Esophagus mucosa (tissue), 1 donor: ENCODE data around the gene ABLIM1. TPM values are rescaled to one million over a fixed set of nuclear protein-coding genes. Genes with fewer than 3 reads are reported as not detected.

Source experiments
- ATAC-seq: fragments of 200-7000 bp; cut with Tn5 transposase; one replicate; pipeline ENCODE4 v1.9.1; 2020
- total RNA-seq: library from RNA; stranded (reverse); gene quantifications from one replicate; pipeline ENCODE4 v1.2.4, GENCODE V29; 2023
- donor health status: DM: yes; HTN: yes; CAD: no.

ABLIM1 gene
- total RNA-seq, 1 donor from 2014 or later: 304 TPM

DNA sequence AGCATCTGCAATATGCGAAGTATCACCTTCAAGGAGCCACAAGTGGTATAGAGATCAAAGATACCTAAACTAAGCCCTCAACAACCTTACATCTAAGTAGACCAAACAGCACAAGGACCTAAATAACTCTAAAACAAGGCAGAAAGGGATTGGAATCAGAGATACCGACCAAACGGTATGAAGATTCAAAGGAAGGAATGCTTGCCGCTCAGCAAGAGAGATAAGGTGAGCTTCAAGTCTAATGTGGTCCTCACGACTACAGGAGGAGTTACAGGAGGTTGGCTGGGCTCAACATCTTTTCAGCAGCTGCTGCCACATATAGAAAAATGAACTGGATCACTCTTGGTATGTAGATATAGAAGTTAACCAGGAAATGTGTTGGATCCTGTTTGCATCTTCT lies 11.6 kb downstream of the ABLIM1 start:
- no peak for ATAC-seq

DNA sequence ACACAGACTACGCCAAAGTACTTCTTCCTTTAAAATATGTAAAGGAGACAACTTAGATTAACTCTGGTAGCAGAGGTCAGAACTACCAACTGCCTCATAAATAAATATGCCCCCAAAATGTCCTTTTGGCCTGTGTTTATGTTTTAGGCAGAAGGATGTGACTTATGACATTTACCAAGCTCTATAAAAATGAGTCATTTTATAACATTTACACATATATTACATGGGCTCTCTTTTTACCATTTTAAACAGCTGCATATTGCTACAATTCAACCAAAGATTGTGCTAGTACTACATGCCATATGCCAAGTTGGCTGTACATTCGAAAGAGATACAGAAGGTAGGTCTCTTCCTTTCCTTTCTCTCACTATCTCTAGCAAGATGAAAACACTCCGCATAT lies 12.4 kb downstream of the ABLIM1 start:
- ATAC-seq: no peak

DNA sequence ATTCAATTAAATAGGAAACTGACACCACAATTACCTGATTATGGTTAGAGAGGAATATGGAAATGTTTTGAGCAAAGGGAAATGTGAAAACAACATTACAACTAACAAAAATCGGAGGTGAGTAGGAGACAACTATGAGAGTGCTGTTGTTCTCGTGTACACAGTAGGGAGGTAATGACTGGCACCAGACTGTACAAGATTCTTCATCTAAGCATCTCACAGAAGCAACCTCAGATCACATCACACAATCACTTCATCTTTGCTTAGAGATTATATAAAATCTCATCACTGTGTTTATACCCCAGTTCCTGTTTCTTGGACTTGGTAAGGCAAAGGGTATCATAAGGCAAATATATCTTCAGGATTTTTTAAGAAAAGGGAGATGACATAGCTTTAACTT lies 14.9 kb downstream of the ABLIM1 start:
- ATAC-seq: no peak

DNA sequence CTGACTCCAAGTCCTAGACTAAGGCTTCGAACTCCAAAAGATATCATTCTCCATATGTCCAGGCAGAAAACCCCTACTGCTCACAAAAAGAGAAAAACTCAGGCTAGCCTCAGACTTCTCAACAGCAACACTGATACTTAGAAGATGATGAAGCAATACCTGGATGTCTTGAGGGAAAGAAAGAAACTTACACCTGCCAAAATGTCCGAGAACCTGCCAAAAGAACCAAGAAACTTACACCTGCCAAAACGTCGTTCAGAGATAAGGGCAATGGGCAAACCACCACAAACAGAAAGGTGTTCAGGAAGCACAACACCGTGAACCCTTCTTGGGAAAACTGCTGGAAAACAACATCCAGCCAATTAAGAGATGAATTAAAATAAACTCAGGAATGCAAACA lies 15.3 kb downstream of the ABLIM1 start:
- no peak for ATAC-seq

DNA sequence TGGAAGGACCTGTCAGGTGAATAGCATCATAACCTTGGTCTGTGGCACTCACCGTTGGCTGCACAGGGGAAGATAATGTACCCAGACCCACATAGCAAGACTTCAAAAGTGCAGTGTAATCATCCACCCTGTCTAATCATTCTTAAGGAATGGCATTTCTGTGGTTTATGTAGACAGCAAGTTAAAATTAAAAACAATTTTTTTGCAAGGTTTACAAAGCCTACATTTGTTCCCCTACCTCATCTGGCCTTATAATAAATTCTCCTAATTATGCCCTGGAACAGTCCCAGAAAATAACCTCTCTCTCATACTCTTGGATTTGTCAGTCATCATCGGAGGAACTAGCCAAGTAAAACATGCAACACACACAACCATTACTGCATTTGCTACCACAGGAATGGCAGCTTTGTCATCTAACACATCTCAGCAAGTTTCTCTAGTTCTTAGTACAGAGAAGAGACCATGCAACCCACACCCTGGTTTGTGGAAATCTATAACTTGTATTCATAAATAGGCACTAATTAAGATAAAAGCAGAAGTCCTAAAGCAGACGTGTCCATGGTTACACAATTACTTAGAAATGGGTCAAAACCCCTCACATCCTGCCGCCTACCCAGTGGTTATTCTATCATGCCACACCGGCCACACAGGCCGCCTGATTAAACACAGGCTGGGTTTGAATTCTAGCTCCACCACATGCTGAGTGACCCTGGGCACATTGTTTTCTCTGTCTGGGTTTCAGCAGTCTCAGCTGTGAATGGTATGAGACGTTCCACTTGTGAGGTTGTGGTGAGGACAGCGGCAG lies 19.1 kb downstream of the ABLIM1 start:
- no peak for ATAC-seq

DNA sequence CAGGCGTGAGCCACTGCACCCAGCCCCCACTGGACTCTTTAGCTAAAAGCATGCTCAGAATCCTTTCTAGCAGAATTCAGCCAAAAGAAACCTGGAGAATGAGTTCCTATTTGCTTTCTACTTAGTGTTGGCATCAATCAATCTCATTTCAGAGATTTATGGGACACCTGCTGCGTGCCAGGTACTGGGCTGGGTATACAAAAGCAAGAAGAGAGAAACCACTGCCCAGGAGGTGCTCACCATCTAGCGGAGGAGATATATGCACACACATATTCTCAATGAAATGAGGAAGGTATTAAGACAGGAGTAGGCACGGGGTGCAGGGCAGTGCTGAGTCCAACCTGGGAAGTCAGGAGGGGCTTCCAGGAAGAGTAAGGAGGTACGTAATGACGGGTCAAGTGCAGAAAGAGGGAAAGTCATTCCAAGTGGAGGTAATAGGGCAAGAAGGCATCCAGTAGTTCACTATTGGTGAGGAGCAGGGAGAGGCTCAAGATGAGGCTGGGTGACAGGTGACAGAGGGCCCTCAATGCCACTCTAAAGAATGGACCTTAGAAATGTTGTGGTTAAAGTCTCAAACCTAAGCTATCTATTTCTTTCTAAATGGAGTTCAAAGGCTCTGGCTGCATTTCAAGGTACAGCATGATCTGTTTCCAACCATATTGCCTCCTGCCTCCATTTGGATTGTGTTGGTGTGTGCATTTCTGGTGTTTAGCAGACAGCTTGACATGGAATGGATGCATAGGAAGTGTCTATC lies 22.1 kb downstream of the ABLIM1 start:
- peak; percentile 49 for ATAC-seq

DNA sequence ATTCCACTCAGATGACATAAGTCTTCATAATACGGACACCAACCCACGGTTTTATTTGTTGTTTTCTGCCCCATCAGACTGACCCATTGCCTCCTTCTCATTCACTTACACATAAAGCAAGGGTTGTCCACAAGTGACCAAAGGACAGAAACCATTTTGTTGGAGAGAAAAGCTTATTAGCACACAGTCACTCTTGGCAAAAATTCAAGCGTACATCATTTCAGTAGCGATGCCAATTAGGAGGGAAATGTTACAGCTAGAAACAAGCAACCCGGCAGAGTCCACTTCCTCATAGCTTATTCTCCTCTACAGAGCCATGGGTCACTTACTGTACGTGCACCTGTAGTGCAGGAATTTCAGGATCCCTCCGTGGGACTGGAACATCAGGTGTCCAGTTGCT lies 23.0 kb downstream of the ABLIM1 start:
- peak; percentile 70 for ATAC-seq

DNA sequence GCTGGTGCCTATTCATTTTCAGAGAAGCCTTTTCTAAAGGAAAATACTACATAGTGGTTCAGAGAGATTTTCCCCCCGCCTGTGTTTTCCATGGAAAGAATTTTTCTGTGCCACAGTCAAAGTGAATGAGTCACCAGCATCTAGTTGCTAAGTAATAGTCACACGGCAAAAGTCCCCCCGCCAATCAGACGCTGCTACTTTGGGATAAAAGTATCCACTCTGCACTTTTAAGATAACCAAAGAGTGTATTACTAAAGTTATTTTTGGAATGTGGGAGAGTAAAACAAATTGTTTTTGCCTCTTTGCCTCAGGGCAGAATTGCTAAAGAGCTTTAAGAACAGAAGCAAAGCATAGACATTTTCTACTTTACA lies 23.5 kb downstream of the ABLIM1 start:
- ATAC-seq: no peak

DNA sequence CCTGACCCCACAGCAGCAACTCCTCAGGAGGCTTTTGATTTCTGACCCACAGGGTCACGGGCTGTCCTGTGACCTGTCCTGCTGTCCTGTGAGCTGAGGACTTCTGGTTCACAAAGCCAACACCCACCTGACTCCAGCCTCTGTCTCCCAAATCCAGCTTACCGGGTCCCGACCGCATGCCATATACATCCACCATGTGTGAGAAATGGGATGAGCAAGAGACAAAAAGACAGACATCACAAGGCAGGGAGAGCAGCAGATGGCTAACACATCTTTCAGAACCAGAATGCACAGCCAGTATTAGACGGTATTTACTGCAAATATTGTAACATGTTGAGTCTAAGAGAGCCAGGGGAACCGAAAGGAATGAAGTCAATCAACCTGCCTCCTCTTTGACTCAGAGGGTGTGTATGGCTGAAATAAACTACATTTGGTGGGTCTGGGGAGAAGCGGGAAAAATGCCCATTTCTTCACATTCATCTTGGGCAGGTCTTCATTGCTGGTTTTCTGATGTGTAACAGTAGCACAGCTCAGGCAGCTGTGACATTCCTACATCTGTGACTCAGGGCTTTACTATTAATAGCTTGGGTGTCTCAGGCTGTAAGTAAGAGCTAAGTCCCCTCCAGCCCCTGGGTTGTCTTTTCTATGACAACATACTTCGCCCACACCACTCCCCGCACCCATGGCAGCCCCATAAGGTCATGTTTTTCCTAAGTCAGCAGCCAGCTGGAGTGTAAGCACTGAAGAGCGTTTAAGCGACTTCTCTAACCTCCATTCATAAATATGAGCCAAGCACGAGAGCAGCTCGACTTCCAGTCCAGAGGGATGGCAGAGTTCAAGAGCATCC lies 25.0 kb downstream of the ABLIM1 start:
- ATAC-seq: peak; percentile 63

DNA sequence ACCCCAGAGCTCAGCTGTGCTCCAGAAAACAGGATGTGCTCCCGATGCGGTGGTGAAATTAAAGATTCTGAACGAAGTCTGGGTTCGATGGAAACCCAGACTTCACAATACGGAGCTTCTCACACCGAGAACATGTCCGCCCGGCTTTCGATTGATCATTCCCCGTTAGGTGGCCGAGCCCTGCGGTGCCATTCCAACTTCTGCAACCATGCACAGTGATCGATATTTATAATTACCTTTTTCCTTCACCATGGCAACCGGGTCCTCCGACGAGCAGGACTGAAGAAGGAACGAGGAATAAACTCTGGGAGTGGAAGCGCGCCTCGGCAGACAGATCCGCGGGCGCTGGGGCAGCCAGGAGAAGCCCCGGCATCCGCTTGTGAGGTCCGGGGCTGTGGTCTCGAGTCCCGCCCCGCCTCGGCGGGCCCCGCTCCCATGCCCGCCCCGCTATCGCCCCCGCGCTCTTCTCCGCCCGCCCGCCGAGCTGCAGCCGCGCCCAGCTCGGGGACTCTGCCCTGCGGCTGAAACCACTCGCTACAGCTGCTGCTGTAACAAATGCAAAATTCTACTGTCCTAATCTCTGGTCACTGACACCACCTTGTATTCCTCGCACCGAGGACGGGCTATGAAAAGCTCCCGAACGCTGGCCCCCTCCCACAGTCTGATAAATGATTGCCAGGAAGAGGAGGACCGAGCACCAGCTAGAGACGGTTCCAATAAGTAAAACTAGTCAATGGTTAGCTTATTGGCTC lies 26.2 kb downstream of the ABLIM1 start:
- ATAC-seq: peak; percentile 29

DNA sequence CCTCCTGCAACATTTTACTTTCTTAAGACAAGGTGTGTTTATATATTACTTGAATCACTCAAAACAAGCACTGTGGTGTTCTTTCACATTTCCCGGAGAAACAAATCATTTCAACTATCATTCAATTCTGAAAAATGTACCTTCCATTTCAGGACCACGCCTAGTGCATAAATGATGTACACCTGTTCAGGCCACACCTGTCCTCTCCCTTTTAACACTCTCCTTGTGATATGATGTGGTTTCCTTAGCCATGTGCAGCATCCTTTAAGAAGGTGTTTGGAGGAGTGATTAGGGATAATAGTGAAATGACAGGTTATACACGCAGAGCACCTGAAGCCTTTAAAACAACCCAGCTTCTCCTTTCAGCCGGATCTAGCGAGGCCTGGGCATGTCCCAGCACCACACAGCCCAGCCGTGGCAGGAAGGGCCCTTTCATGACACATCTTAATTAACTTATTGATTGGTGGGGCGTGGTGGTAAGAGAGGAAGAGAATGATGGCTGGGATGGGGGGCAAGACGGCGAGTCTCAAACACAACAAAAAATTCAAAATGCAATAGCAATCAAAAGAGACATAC lies 26.9 kb downstream of the ABLIM1 start:
- peak; percentile 63 for ATAC-seq

DNA sequence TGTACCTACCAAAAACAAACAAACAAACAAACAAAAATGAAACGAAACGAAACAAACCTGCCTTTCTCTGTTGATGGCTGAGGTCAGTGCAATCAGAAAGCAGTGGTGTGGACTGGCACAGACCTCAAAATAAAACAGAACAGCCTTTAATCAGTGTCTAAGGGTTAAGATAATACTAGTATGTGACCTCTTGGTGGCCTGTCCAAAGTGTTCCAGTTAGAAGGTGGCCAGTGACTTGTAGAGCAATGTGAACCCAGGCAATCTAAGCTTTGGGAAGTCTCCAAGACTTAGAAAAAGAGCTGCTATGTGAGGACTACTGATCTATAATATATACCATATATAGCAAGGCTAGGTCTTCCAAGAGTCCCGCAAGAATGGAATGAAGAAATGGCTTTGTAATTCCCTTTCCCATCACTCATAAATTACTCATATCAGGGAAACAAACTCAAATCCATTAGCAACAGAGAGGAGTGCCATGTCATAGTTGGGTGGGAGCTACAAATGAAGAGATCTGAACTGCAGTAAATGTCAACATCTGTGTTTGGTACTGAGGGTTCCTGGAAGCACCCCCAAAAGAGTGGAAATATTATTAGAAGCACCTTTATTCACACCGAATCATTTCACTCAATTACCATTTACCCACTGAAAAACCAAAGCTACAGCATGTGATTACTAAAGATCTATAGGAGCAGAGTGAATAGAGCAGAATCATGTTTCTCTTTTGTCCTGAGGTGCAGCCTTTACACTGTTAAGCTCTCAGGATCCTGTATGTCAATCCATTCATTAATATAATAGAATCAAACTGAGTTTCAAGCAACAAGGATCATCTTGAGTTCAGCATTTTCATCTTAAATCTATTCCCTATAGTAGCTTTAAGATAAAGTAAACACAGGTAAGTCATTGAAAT lies 28.0 kb downstream of the ABLIM1 start:
- no peak for ATAC-seq

DNA sequence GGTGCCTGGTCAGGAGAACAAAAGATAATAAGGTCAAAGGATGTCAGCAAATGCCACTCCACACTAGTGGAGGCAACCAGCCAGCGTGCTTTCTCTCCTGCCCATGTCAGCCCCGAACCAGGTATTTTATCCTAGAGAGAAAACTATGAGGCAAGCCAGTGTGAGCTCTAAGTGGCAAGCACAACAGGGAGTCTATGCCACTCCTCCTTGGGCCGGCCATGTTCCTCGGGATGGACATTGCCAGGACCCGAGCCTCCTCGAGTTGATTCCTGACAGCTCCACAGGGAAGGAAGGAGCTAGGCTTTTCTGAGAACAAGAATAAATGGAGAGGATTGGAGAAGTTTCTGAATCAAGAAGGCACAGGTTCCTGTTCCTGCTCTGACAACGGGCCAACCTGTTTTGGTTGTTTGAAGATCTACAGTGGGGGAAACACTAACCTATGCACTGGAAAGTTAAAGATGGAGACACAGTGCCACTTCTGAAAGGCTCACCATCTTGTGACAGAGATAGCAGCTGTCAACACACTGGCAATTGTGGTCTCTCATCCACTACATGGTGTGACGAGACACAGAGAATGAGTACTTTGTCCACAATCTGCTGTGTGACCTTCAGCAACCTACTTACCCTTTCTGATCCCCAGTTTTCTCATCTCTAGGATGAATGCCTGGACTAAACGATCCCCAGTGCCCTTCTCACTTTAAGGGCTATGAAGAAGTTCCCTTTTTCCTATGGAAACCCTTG lies 28.8 kb downstream of the ABLIM1 start:
- no peak for ATAC-seq

DNA sequence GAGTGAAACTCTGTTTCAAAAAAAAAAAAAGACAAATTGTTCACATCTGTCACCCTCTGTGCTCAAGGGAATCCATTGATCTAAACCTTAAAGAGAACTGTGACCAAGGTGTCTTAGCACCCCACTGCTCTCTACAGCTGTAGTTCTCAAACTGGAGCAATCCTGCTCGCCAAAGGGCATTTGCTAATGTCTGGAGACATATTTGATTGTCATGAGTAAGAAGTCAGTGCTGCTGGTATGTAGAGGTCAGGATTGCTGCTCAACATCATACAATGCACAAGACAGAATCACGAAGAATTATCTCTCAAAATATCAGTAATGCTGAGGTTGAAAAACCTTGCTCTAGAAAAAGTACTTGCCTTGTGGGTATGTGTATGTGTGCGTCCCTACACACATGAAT lies 30.0 kb downstream of the ABLIM1 start:
- ATAC-seq: no peak

DNA sequence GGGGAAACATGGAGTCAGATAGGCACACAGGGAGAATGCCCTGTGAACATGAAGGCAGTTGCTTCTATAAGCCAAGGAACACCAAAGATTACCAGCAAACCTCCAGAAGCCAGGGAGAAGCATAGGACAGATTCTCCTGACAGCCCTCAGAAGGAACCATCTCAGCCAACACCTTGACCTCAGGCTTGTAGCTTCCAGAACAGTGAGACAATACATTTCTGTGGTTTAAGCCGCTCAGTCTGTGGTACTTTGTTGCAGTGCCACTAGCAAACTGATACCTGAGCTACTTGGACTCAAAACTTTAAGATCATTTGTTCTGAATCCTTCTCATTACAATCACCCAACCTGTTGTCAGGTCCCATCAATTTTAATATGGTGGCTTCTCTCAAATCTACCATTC lies 31.2 kb downstream of the ABLIM1 start:
- ATAC-seq: no peak

DNA sequence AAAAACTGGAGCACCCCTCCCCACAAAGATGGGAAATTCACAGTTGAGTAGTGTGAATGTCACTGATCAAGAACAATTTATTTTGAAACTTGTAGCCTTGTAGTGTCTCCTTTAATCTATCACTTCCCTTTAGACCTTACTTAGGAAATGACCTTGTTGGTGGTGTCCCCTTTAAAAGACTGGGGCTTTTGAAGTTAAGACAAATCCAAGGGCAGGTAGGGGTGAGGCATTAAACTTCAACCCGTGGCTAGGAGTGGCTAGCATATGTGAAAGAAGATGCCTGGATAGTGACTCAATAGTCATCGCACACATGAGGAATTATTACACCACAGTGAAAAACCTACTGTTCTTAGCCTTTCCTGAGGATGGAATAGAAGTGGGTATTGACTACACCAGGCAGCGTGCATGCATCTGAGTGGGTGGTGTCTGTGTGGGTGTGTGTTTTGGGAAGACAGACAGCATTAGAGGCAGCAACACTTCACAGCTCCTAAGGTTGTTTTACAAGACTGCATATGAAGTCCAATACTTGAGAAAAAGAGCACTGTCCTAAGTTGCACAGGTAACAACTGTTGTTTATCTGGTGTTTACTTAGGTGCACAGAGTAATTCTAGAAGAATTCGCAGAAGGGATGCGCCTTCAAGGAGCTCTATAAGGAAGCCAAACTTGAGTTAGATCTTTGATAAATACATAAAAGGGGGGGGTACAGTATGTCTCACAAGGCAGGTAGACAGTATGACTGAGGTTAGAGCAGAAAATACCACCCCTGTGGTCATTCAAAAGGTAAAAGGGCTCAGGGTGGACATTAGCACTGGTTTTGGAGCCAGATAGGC lies 32.9 kb downstream of the ABLIM1 start:
- peak; percentile 83 for ATAC-seq

DNA sequence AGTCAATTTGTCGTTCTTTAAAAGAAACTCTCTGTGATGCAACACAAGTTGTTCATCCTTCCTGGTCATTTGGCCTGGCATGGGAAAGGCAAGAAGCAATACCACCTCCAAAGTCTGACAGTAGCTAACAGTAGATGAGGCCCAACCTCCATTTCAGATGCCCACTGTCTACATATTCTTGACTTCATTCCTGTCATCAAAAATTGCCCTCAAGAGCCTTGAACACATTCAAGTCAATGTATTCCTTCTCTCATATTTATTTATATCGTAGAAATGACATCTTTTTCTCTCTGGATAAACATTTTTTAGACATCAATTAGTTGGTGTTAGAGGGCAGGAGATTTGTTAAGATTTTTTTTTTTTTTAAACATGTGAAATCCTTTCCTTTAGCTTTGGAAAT lies 33.7 kb downstream of the ABLIM1 start:
- ATAC-seq: no peak

DNA sequence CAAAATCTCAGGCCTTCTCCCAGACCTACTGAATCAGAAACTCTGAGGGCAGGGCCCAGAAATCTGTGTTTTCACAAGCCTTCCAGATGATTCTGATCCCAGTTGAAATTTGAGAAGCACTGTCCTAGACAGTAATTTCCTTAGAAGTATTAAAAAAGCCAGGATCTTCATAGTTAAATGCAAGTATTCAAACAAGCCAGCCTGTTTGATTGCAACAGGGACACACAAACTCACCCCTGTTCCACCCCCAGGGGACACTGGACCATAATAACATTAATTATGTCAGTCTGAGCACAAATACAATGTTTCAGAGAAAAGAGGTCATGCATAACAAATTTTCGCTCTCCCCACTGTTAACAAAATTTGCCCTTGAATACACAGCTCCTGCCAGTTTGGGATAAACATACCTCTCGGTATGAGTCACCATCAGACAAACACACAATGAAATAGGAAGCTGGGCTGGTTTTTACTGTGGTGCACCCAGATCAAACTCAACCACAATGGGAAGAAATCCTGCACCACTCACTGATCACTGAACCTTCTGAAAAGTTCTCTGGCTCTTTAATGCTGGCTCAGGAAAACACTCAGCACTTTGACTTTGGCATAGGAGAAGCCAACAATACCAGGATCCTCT lies 34.3 kb downstream of the ABLIM1 start:
- ATAC-seq: peak; percentile 87

DNA sequence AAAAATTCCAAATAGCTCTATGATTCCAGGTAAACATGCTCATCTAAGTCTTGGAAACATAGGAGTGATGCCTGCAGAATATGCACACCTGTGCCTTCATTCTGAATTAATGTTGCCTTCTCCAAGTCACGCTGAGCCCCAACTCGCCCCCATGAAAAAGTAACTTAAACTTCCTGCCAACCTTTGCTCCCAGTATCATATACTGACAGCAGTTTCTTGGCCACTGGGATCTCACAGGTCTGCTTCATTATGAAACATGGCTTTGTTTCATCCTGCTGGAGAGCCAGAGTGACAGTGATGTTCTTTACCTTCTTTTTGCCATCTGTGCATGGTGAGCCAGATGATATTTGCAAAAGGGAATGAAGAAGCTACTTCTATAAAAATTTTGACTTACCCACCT lies 34.9 kb downstream of the ABLIM1 start:
- ATAC-seq: no peak
